IMR-90 (cell line): ENCODE measurements around the gene ZNF547. TPM values are rescaled to one million over a fixed set of nuclear protein-coding genes. Genes with fewer than 3 reads are reported as not detected.

Source experiments
- ATAC-seq: fragments of 200-7000 bp; cut with Tn5 transposase; 2 replicates; pipeline ENCODE4 v1.9.1; 2020; ENCODE audit warnings: low read depth, mild to moderate bottlenecking, moderate library complexity
- BruUV-seq: library from RNA; stranded (reverse); fragments of 400-500 nt; replicated peaks from 2 replicates; lab custom pipeline; 2021; lab: Mats Ljungman, UMichigan
- CTCF ChIA-PET: fragments of 300-600 bp; formaldehyde crosslinking; extraction: SDS; loops from one replicate; lab custom pipeline; 2021; ENCODE audit warnings: antibody characterized with exemption; lab: Yijun Ruan, JAX
- POLR2A ChIA-PET: fragments of 300-600 bp; sonication (Branson Sonifier 250); formaldehyde crosslinking; loops from one replicate; lab custom pipeline; 2022; ENCODE audit warnings: antibody characterized with exemption; ENCODE audit not compliant: unreplicated experiment; lab: Charles Lee
- DNase-seq: peaks from one replicate; pipeline ENCODE4 v3.0.0; 2013
- H2AFZ ChIP-seq: replicated peaks from 2 replicates; pipeline ENCODE3; 2013; ENCODE audit warnings: low read length, mild to moderate bottlenecking; ENCODE audit not compliant: poor library complexity
- H2AK5ac ChIP-seq: 2 replicates; pipeline ENCODE4 v1.6.1; 2013; ENCODE audit warnings: low read depth, low read length, inconsistent platforms
- H2AK9ac ChIP-seq: replicated peaks from 2 replicates; pipeline ENCODE3; 2013; ENCODE audit warnings: mild to moderate bottlenecking, low read depth, low read length, moderate library complexity; ENCODE audit not compliant: poor library complexity
- H2BK120ac ChIP-seq: 2 replicates; pipeline ENCODE4 v1.6.1; 2013; ENCODE audit warnings: low read depth, low read length, inconsistent platforms
- H2BK15ac ChIP-seq: 3 replicates; pipeline ENCODE4 v1.6.1; 2013; ENCODE audit warnings: low read depth, low read length, inconsistent platforms
- H2BK20ac ChIP-seq: 2 replicates; pipeline ENCODE4 v1.6.1; 2013; ENCODE audit warnings: low read depth, mild to moderate bottlenecking, inconsistent platforms, low read length, moderate library complexity
- H2BK5ac ChIP-seq: 2 replicates; pipeline ENCODE4 v1.6.1; 2013; ENCODE audit warnings: mild to moderate bottlenecking, low read depth, low read length, inconsistent platforms; ENCODE audit not compliant: poor library complexity, severe bottlenecking
- H3K14ac ChIP-seq: replicated peaks from 2 replicates; pipeline ENCODE4 v1.6.1; 2013; ENCODE audit warnings: low read depth, low read length, inconsistent platforms
- H3K18ac ChIP-seq: 2 replicates; pipeline ENCODE4 v1.6.1; 2013; ENCODE audit warnings: low read depth, low read length, control low read depth
- H3K23ac ChIP-seq: 2 replicates; pipeline ENCODE4 v1.6.1; 2013; ENCODE audit warnings: low read depth, low read length, inconsistent platforms
- H3K27ac ChIP-seq: 2 replicates; pipeline ENCODE4 v1.5.1; 2013; ENCODE audit warnings: mild to moderate bottlenecking, control low read depth, low read length; ENCODE audit not compliant: insufficient read depth
- H3K27me3 ChIP-seq: 2 replicates; pipeline ENCODE4 v1.6.1; 2013; ENCODE audit warnings: low read length; ENCODE audit not compliant: control insufficient read depth, insufficient read depth
- H3K36me3 ChIP-seq: 2 replicates; pipeline ENCODE4 v1.6.1; 2013; ENCODE audit warnings: low read length, mixed read lengths; ENCODE audit not compliant: control insufficient read depth, insufficient read depth
- H3K4ac ChIP-seq: 2 replicates; pipeline ENCODE4 v1.6.1; 2013; ENCODE audit warnings: low read depth, low read length, inconsistent platforms
- H3K4me1 ChIP-seq: 2 replicates; pipeline ENCODE4 v1.6.1; 2013; ENCODE audit warnings: low read length, mixed read lengths; ENCODE audit not compliant: control insufficient read depth, insufficient read depth
- H3K4me2 ChIP-seq: 2 replicates; pipeline ENCODE4 v1.6.1; 2013; ENCODE audit warnings: low read depth, mild to moderate bottlenecking, control low read depth, low read length, moderate library complexity
- H3K4me3 ChIP-seq: 2 replicates; pipeline ENCODE4 v1.5.1; 2013; ENCODE audit warnings: low read depth, mild to moderate bottlenecking, control low read depth, low read length, moderate library complexity; ENCODE audit not compliant: insufficient read depth
- H3K56ac ChIP-seq: 2 replicates; pipeline ENCODE4 v1.6.1; 2013; ENCODE audit warnings: low read length, inconsistent platforms; ENCODE audit not compliant: insufficient read depth; ENCODE audit errors: extremely low read depth
- H3K79me1 ChIP-seq, 2 experiments: 2 replicates each; pipeline ENCODE4 v1.6.1; 2013; ENCODE audit warnings: low read length in 2 of 2, inconsistent platforms in 1 of 2, low read depth in 1 of 2
- H3K9ac ChIP-seq: 2 replicates; pipeline ENCODE4 v1.6.1; 2013; ENCODE audit warnings: low read depth, low read length, control low read depth
- H3K9me1 ChIP-seq: 2 replicates; pipeline ENCODE4 v1.6.1; 2013; ENCODE audit warnings: low read length, inconsistent platforms; ENCODE audit not compliant: insufficient read depth
- H3K9me3 ChIP-seq: 2 replicates; pipeline ENCODE4 v1.6.1; 2013; ENCODE audit warnings: low read length; ENCODE audit not compliant: control insufficient read depth, insufficient read depth
- H4K20me1 ChIP-seq: 2 replicates; pipeline ENCODE4 v1.6.1; 2013; ENCODE audit warnings: low read length, inconsistent platforms; ENCODE audit not compliant: insufficient read depth
- H4K5ac ChIP-seq: 2 replicates; pipeline ENCODE4 v1.6.1; 2013; ENCODE audit warnings: mild to moderate bottlenecking, low read depth, low read length, control low read depth
- H4K8ac ChIP-seq, 2 experiments: 2 replicates each; pipeline ENCODE4 v1.6.1; 2013; ENCODE audit warnings: low read depth in 2 of 2, low read length in 2 of 2, control low read depth in 1 of 2, inconsistent platforms in 1 of 2
- H4K91ac ChIP-seq: 2 replicates; pipeline ENCODE4 v1.6.1; 2013; ENCODE audit warnings: low read depth, low read length, inconsistent platforms; ENCODE audit not compliant: insufficient read depth
- CEBPB ChIP-seq: IDR thresholded peaks from 2 replicates; pipeline ENCODE4 v1.6.1; 2012; ENCODE audit warnings: low read depth, low read length, improper control_type of control experiment
- CTCF ChIP-seq: conservative IDR thresholded peaks from 2 replicates; pipeline ENCODE4 v1.5.1; 2012; ENCODE audit warnings: mild to moderate bottlenecking, low read depth, low read length, improper control_type of control experiment
- ELK1 ChIP-seq: fragments of 150-350 bp; IDR thresholded peaks from 2 replicates; pipeline ENCODE4 v1.6.1; 2016; ENCODE audit warnings: low read depth, mild to moderate bottlenecking, low read length, moderate library complexity, borderline replicate concordance
- MXI1 ChIP-seq: IDR thresholded peaks from 2 replicates; pipeline ENCODE4 v1.6.1; 2012; ENCODE audit warnings: low read depth, mild to moderate bottlenecking, low read length, moderate library complexity, borderline replicate concordance
- RAD21 ChIP-seq: IDR thresholded peaks from 2 replicates; pipeline ENCODE4 v1.6.1; 2012; ENCODE audit warnings: low read length, improper control_type of control experiment
- WGBS, 2 experiments: methylation state at CpG; one replicate each; pipeline versions ENCODE4 v1.1.5 to v1.1.7; 2013; ENCODE audit warnings: missing lambda C conversion rate in 2 of 2; ENCODE audit not compliant: insufficient read length in 1 of 2; ENCODE audit errors: extremely low coverage in 2 of 2; 5-methylcytosine and 5-hydroxymethylcytosine counted together
- dilution Hi-C: fragments of 300-500 bp; cut with HindIII; formaldehyde crosslinking; loops from one replicate; pipeline ENCODE4 v1.14.3; 2018; ENCODE audit warnings: low sequenced_read_pairs; ENCODE audit not compliant: unreplicated experiment
- in situ Hi-C: fragments of 300-500 bp; cut with MboI; formaldehyde crosslinking; loops from 3 replicates; pipeline ENCODE4 v1.14.3; 2019; ENCODE audit warnings: low sequenced_read_pairs, inconsistent platforms, mixed read lengths
- intact Hi-C: fragments of 100-400 bp; cut with micrococcal nuclease; formaldehyde crosslinking; loops from 2 replicates; pipeline ENCODE4 v1.10.0; 2022
- polyA plus RNA-seq, 3 experiments: library from polyadenylated mRNA; depleted of rRNA; stranded (reverse); fragments of >200 nt; gene quantifications; 2 replicates each; pipeline ENCODE4 v1.2.3, GENCODE V29; 2012; ENCODE audit warnings: low replicate concordance in 1 of 3
- total RNA-seq: library from RNA; depleted of rRNA; stranded (reverse); fragments of >200 nt; gene quantifications from 2 replicates; pipeline ENCODE4 v1.2.3, GENCODE V29; 2012

The ZNF547 gene
- total and polyA plus RNA-seq, 2 of the 4 experiments (the other 2 are of a cell fraction): 2.1 to 5.6 TPM

GRCh38 chr19:57314146-57314545 is 49.2 kb upstream of the ZNF547 start:
- in situ Hi-C loops: no loop called here
- no peak overlapping the region for H2BK5ac ChIP-seq
- no peak overlapping the region for H3K4me2 ChIP-seq
- WGBS, 2 experiments: no CpG with 5 or more reads among the region's 4 CpGs
- H3K79me1 ChIP-seq: no peaks in the 10 kb centered on the region
- H3K4me3 ChIP-seq: no peak overlapping the region
- dilution Hi-C loops: no loop called here
- H3K4ac ChIP-seq: no peak overlapping the region
- H3K36me3 ChIP-seq: no peaks in the 10 kb centered on the region
- H2AK9ac ChIP-seq: no peak overlapping the region
- no peaks in the 10 kb centered on the region; the same call in 1 of the 2 replicates for H3K4me1 ChIP-seq
- H3K56ac ChIP-seq: no peak overlapping the region
- H3K14ac ChIP-seq: no peak overlapping the region
- H2BK120ac ChIP-seq: no peak overlapping the region
- intact Hi-C loops: no loop called here
- CTCF ChIA-PET: no interaction called here
- BruUV-seq: no TSS peak
- no peak overlapping the region for H4K91ac ChIP-seq
- H3K27me3 ChIP-seq: peaks cover 12% of the 10 kb centered on the region
- H3K27ac ChIP-seq: no peak overlapping the region
- no peak overlapping the region for H3K9ac ChIP-seq
- no peak overlapping the region for H3K18ac ChIP-seq
- H2AK5ac ChIP-seq: no peak overlapping the region
- no peak overlapping the region for H3K23ac ChIP-seq
- POLR2A ChIA-PET: no interaction called here
- no peak for ATAC-seq
- no peak overlapping the region for H4K8ac ChIP-seq
- no peaks in the 10 kb centered on the region for H3K9me3 ChIP-seq
- no peak overlapping the region for H2AFZ ChIP-seq
- no peak overlapping the region for H4K5ac ChIP-seq
- H2BK15ac ChIP-seq: no peak overlapping the region
- H3K9me1 ChIP-seq: no peaks in the 10 kb centered on the region
- H2BK20ac ChIP-seq: no peak overlapping the region
- peak; percentile 16; the same call in 1 of the 2 replicates for TF ChIP-seq CEBPB
- TF ChIP-seq MXI1: no peak
- TF ChIP-seq CTCF: no peak
- TF ChIP-seq ELK1: no peak
- TF ChIP-seq RAD21: no peak
- DNase-seq: no peak
- no peaks in the 10 kb centered on the region for H4K20me1 ChIP-seq
